Adipose tissue (tissue), 3 donors: ENCODE measurements around the gene METTL16. TPM values are rescaled to one million over a fixed set of nuclear protein-coding genes. Genes with fewer than 3 reads are reported as not detected.
"Not testable (repeated sequence)": the region's sequence is repeated elsewhere in the genome, so short reads cannot be mapped to it uniquely, and the experiment has no call there.

Experiments
- H3K27ac ChIP-seq: one replicate; pipeline ENCODE4 v1.5.1; 2013; ENCODE audit warnings: low read depth, low read length
- WGBS, 3 donors: extraction: QIAGEN DNeasy Blood & Tissue Kit; methylation state at CpG; one replicate each; pipeline ENCODE4 v1.1.7; 2013; 5-methylcytosine and 5-hydroxymethylcytosine counted together
- polyA plus RNA-seq, 3 donors: library from polyadenylated mRNA; stranded (reverse); fragments of 200-250 nt; gene quantifications; one replicate each; pipeline ENCODE4 v1.2.3, GENCODE V29; 2013
- donor health status: healthy with polysubstance abuse.
- donor health status: Bipolar disorder and iron deficiency.
- donor health status: healthy.

Gene METTL16
- polyA plus RNA-seq, 3 donors: 7.2 to 16.9 (median 11.2) TPM

GRCh38 chr17:2508035-2508434 lies 3.7 kb downstream of the METTL16 start:
- no peak overlapping the region for H3K27ac ChIP-seq
- WGBS, 3 donors: 100% methylated on average over 1 of the region's 1 CpG; no CpG with 5 or more reads in 1 of the 3 donors

- not testable (repeated sequence) for H3K27ac ChIP-seq
- WGBS, 3 donors: 97 to 99% (median 98%) methylated on average over 9 to 29 of the region's 29 CpGs
Measured at GRCh38 chr17:2507015-2507414, 4.7 kb downstream of the METTL16 start.

DNA sequence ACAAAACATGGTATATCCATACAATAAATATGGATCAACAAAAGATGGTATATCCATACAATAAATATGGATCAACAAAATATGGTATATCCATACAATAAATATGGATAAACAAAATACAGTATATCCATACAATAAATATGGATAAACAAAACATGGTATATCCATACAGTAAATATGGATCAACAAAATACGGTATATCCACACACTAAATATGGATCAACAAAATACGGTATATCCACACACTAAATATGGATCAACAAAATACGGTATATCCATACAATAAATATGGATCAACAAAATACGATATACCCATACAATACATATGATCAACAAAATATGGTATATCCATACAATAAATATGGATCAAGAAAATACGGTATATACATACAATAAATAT lies 8.1 kb downstream of the METTL16 start:
- H3K27ac ChIP-seq: no peak overlapping the region

GRCh38 chr17:2502871-2503580 lies 8.7 kb downstream of the METTL16 start:
- no peak overlapping the region for H3K27ac ChIP-seq
- 84 to 91% (median 90%) methylated on average over 8 of the region's 8 CpGs for WGBS, 3 donors

More for the DNA sequence above, 8.1 kb downstream of the METTL16 start:
- WGBS, 3 donors: 78 to 88% (median 87%) methylated on average over 5 of the region's 5 CpGs

DNA sequence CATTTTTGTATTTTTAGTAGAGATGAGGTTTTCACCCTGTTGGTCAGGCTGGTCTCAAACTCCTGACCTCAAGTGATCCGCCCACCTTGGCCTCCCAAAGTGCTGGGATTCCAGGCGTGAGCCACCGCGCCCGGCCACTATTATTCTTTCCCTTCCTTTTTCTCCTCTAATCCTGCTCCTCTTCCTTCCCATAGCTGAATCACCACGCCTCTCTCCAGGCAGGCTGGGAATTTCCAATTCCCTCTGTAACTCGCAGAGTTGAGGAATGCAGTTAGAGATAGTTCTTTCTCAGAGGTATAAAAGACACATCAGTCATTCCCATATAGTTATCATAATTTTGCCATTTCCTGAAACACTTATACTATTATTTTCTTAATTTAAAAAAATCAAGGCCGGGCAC lies 11.2 kb downstream of the METTL16 start:
- 79 to 90% (median 89%) methylated on average over 8 of the region's 8 CpGs for WGBS, 3 donors
- no peak overlapping the region for H3K27ac ChIP-seq

GRCh38 chr17:2489286-2489685 lies 22.4 kb downstream of the METTL16 start:
- H3K27ac ChIP-seq: not testable (repeated sequence)
- 95 to 96% (median 96%) methylated on average over 15 of the region's 15 CpGs for WGBS, 3 donors

DNA sequence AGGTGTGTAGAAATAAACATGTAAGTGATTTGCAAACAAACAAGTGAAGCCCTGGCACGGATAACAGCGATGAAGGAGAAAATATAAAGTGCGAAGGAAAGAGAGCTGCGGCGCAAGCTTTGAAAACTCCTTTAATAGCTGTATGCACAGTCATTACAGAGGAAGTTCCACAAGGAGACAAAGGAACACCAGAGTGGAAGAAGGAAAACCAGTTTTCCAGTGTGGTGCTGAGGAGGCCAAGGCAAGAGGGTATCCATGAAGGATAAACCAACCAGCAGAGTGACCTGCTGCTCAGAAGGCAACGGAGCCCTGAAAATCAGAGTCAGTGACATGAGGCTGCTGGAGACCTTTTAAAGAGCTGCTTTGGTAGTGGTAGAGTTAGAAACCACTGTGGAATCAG lies 24.4 kb downstream of the METTL16 start:
- 79 to 94% (median 80%) methylated on average over 5 to 6 of the region's 6 CpGs for WGBS, 3 donors
- H3K27ac ChIP-seq: no peak overlapping the region

DNA sequence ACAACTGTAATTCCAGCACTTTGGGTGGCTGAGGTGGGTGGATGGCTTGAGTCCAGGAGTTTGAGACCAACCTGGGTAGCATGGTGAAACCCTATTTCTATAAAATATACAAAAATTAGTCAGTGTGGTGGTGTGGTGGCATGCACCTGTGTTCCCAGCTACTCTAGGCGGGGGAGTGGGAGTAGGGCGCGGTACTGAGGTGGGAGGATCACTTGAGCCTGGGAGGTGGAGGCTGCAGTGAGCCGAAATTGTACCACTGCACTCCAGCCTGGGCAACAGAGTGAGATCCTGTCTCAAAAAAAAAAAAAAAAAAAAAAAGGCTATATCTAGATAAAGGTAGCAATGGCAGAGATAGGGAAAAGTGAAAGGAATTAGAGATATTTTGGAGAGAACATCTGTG lies 25.0 kb downstream of the METTL16 start:
- H3K27ac ChIP-seq: not testable (repeated sequence)
- WGBS, 3 donors: 90 to 99% (median 92%) methylated on average over 4 of the region's 4 CpGs

- no peak overlapping the region for H3K27ac ChIP-seq
- WGBS, 3 donors: 59 to 66% (median 65%) methylated on average over 10 of the region's 10 CpGs
Measured at GRCh38 chr17:2485970-2486369, 25.7 kb downstream of the METTL16 start.

- WGBS, 3 donors: 27 to 65% (median 57%) methylated on average over 5 of the region's 5 CpGs
- no peak overlapping the region for H3K27ac ChIP-seq
Measured at GRCh38 chr17:2485543-2485942, 26.1 kb downstream of the METTL16 start.

DNA sequence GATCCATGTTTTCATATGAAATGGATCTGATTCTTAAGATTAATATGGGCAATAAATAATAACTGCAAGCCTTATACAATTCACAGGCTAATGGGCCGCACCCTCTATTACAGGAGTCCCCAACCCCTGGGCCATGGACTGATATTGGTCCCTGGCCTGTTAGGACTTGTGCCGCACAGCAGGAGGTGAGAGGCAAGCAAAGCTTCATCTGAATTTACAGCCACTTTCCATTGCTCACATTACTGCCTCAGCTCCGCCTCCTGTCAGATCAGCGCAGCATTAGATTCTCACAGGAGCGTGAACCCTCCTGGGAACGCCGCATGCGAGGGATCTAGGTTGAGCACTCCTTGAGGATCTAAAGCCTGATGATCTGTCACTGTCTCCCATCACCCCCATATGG lies 26.8 kb downstream of the METTL16 start:
- WGBS, 3 donors: 75 to 82% (median 81%) methylated on average over 8 of the region's 8 CpGs
- H3K27ac ChIP-seq: no peak overlapping the region

- WGBS, 3 donors: 89 to 94% (median 91%) methylated on average over 1 of the region's 1 CpG
- no peak overlapping the region for H3K27ac ChIP-seq
Measured at GRCh38 chr17:2483084-2483483, 28.6 kb downstream of the METTL16 start.

DNA sequence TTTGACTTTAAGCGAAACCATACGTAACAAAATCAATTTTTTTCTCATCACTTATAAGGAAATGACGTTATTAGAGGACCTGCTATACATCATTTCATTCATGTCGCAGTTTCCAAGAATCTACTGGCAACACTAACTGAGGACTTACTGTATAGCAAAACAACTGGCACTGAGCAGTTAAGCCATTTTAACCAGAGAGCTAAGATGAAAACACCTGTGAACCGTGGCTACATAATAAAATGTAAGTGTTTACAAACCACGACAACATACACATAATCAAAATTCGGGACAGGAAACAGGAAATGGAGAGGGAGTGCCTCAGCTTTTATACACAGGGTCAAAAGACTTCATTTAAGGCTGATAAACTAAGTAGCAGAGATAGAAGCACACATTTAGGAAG lies 29.5 kb downstream of the METTL16 start:
- WGBS, 3 donors: 59 to 66% (median 62%) methylated on average over 7 of the region's 7 CpGs

GRCh38 chr17:2481760-2482159 lies 29.9 kb downstream of the METTL16 start:
- H3K27ac ChIP-seq: no peak overlapping the region

More for the DNA sequence above, 29.5 kb downstream of the METTL16 start:
- H3K27ac ChIP-seq: no peak overlapping the region

DNA sequence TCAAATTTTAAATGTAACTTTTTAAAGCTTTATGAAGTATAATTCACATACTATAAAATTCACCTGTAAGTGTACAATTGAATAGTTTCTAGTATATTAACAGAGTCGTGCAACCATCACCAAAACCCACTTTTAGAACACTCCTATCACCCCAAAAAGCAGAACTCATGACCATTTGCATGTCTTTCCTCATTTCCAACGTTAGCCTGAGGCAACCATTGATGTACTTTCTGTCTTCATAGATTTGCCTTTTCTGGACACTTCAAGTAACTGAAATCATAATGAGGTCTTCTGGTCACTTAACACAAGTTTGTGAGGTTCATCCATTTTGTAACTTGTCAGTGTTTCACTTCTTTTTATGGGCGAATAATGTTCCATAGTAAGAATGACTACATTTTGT lies 33.2 kb downstream of the METTL16 start:
- no peak overlapping the region for H3K27ac ChIP-seq
- WGBS, 3 donors: 56 to 73% (median 63%) methylated on average over 3 of the region's 3 CpGs

More at GRCh38 chr17:2481760-2482159, 29.9 kb downstream of the METTL16 start:
- WGBS, 3 donors: 45 to 78% (median 49%) methylated on average over 2 of the region's 2 CpGs

DNA sequence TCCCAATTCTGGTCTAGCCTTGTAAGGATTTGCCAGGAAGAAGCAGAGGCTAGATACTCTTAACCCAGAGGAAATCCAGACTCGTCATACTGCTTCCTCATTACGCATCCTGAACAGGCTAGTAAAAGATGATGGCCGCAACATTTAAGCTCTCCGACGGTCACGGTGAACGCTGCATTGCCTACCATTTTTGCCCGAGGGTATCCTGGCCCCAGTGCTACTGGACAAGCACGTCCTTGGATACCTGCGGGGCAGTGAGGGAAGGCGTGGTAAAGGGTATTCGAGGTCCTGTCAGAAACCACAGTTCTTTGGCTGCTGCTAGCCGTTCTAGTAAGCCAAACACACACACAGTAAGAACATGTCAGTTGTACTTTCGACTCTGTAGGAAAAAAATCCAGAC lies 36.6 kb downstream of the METTL16 start:
- no peak overlapping the region for H3K27ac ChIP-seq
- WGBS, 3 donors: 92 to 97% (median 93%) methylated on average over 14 of the region's 14 CpGs

- 92 to 97% (median 97%) methylated on average over 9 of the region's 9 CpGs for WGBS, 3 donors
- no peak overlapping the region for H3K27ac ChIP-seq
Measured at GRCh38 chr17:2474371-2474770, 37.3 kb downstream of the METTL16 start.

GRCh38 chr17:2468270-2468669 lies 43.4 kb downstream of the METTL16 start:
- WGBS, 3 donors: 88 to 92% (median 89%) methylated on average over 4 of the region's 4 CpGs
- no peak overlapping the region for H3K27ac ChIP-seq

- no peak overlapping the region for H3K27ac ChIP-seq
- 88 to 96% (median 90%) methylated on average over 12 of the region's 12 CpGs for WGBS, 3 donors
Measured at GRCh38 chr17:2466931-2467330, 44.8 kb downstream of the METTL16 start.

GRCh38 chr17:2462481-2462880 lies 49.2 kb downstream of the METTL16 start:
- H3K27ac ChIP-seq: no peak overlapping the region
- WGBS, 3 donors: 82 to 87% (median 83%) methylated on average over 8 of the region's 8 CpGs
